NCI-H1436 treated with DMSO at 0.1 percent for 48 hours (cell line): ENCODE results near the gene FKBP2.

Experiments
- DNase-seq: peaks from one replicate; lab custom pipeline; 2025; lab: John Stamatoyannopoulos, UW

Gene FKBP2

DNA sequence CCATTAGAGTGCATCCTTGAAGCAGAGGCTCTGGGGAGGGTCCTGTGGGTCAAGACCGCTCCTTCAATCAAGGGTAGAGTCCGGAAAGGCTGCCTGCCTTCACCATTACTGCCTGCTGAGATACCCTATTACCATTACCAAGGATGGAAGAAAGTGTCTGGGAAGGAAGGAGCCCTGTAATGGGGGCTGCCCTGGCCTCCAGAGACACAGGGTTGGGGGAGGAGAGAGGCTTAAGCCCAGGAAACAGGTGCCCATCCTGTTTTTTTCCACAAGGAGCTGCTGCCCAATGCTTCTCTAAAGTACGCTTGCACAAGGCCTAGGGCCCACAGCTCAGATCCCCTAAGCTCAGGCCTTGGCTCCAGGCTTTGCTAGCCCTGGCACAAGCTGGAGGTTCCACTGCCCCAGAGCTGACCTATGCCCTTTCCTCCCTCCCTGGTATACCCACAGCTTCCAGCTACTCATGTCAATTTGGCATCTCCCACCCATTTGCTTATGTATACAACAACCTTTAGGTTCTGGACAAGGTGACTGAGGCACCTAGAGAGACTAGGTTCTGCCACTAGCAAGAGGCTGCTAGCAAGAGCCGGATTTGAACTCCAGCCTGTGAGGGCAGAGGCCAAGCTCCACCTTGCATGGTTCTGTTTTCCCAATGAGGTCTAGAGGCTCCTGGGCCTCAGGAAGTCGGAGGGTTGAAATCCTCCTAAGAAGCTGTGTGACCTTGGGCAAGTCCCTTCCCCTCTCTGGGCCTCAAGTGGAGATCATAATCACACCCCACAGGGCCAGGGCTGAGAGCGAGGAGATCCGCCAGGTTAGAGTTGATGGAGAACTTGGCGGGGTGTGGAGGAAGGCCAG, 8.9 kb downstream of the FKBP2 start:
- DNase-seq = no peak

DNA sequence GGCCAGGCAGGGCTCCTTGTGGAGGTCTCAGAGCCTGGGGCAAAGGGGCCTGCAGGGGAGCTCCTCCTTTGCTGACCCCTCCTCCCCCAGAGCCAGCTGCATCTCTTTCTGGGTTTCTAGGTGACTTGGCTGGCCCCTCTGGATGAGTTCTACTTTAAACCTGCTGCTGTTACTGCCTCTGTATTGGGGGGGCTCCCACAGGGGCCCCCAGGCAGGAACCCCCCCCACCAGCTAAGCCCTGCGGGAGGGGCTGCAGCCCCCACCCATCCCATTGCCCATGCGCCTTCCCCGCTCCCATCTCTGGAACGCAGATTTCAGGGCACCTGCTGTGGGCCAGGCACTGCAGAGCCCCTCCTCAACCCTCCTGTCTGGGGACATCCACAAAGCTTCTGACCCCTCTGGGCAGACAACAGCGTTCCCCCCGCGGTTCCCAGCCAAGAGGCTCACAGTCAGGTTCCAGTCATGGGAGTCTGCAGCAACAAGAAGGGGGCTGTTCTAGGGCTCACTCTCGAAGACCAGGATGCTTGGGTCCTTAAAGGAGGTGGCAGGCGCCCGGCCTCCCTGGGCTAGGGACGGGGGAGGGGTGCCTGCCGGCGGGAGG, 9.6 kb downstream of the FKBP2 start:
- no peak for DNase-seq

DNA sequence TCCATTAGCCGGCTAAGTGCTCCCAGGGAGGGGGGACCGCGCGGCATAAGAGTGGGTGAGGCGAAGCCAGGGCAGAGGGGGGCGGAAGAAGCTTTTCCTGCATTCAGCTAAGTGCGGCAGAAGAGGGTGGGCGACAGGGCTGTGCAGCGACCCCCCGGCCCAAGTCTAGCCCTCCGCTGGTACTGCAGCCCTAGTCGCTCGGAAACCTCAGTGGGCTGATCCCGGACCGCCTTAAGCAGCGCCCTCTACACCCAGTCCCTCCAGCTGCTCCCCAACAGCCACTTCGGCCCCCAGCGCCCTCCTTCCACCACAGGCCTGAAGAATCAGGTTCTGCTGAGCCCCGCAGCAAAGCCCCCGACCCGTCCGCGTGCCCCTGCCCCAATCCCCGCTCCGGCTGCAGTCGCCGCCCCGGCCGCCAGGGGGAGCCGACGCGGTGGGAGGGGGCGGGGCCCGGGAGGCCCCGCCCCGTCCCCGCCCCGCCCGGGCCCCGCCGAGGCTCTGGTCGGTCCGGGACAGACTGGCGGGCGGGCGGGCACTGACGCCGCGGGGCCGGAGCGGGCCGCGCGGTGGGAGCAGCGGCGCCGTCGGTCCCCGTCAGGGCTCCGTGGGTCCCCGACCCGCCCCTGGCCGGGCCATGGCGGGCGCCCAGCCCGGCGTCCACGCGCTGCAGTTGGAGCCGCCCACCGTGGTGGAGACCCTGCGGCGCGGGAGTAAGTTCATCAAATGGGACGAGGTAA, 10.3 kb downstream of the FKBP2 start, which contains the start of gene PLCB3:
PLCB3 (plus strand) TSS at position 515 of the 737 bp plus-strand sequence; CDS start at position 635, 120 bp downstream.
- DNase-seq = no peak

DNA sequence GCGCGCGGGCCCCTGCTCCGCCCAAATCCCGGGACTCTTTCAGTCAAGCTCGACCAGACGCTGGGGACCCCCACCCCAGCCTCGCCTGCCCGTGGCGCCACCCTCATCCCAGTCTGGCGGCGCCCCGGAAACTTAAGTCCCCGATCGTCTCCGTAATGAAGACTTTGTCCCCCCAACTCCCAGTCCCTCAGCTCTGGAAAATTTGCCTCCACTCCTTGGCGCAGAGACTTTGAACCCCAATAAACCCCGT, 10.8 kb downstream of the FKBP2 start:
- no peak for DNase-seq

DNA sequence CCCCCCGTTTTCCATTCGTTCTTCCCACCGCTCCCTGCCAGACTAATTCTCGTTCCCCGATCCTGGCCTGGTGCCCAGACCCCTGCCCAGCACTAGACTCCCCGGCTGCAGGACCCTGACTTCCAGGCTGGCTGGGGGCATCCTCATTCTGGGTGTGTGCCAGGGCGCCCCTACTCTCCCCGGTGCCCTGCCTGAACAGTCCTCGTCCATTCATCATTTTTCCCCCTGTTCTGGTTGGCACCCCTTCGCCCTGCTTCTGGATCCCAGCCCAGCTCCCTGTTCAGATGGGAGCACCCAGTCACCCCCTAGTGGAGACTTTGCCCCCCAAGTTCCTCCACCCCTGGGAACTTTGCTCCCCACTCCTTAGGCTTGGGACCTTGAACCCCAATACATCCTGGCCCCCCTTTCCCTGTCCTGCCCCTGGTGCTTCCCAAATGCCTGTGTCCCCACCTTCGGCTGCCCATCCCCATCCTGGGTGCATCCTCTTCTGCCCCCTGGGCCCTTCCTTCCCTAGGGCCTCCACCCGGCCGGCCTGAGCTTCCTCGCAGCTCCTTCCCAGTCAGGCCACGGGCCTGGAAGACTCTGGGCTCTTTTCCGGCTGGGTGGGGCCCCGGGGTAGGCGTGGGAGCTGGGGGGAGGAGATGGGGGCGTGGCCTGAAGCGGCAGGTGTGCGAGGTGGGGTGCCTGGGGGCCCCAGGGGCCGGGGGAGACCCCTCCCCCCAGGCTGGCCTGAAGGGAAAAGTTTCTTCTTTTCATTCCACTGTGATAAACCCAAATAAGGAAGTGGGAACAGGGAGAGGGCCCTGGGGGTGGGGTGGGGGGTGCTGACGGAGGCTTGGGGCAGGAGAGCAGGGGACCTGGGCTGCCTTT, 11.3 kb downstream of the FKBP2 start:
- no peak for DNase-seq

DNA sequence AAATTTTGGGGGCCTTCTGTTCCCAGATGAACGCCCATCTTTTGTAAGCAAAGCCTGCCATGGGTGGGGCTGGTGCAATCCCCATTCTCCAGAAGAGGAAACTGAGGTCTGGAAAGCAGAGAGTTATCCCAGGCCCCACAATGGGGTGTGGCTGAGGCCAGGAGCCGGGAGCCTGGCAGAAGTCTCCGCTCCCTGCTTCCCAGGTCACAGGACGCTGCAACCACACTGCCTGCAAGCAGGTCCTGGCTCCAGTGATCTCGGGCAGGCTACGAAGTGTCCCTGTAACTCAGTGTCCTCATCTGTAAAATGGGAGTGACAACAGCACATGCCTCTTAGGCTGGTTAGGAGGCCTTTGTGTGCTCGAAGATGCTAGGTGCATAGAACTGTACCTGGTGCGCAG, 12.1 kb downstream of the FKBP2 start:
- no peak for DNase-seq

DNA sequence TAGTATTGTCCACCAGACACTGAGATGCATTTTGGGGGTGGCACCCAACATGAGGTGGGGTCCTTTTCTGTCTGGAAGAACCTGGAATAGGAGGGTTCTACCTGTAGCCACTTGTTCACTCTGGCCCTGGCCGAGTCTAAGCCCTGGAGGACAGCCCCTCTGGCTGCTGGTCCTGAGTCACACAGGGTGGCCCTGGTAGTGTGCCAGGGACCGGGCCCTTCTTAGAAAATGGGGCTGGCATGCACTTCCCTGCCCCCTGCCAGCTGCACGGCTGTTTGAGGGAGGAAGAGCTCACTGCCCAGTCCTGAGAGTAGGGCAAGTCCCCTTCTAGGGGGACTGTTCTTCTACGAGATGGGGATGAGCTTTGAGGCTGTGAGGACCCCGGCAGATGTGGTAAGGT, 12.6 kb downstream of the FKBP2 start:
- DNase-seq = no peak

DNA sequence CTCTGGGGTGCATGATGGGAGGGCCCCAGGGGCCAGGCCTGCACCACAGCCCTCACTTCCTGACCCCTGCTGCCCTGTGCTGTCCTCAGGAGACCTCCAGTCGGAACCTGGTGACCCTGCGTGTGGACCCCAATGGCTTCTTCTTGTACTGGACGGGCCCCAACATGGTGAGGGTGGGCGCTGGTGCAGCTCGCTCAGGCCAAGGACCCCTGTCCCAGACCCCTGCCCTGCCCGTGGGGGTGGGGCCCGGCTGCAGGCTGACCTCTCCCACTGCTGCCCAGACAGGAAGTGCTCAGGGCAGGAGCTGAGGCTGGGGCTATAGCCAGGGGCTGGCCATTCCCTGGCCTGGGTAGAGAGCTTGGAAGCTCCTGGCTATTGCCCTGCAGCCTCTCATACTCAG, 13.4 kb downstream of the FKBP2 start:
- DNase-seq = no peak

DNA sequence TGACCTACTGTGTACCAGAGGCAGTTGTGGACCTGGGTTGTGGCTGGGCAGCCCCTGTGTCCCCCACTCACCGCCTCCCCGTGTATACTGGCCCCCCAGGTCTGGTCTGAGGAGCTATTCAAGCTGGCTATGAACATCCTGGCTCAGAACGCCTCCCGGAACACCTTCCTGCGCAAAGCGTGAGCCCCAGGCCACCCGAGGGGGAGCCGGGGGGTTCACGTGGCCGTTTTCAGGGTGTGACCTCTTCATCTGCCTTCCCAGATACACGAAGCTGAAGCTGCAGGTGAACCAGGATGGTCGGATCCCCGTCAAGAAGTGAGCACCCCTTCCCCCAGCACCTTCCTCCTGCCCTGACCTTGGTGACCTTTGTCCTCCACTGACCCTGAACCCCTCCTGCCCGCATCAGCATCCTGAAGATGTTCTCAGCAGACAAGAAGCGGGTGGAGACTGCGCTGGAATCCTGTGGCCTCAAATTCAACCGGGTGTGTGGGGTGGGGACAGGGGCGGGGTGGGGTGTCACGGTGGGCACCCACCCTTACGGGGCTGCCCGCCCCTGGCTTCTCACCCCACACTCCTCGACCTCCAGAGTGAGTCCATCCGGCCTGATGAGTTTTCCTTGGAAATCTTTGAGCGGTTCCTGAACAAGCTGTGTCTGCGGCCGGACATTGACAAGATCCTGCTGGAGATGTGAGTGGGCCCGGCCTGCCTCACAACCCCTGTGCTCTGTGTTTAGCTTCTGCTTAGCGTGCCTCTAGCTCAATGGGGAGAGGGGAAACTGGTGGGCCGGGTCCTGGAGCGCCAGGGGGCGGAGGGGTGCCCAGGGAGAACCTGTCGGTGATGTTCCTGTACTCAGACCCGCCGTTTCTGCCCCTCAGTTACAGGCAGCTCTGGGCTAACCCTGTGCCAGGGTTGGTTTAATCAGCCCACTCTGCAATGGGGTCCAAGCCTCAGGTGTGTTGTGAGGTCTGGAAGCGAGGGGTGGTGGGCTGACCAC, 14.5 kb downstream of the FKBP2 start:
- no peak for DNase-seq

DNA sequence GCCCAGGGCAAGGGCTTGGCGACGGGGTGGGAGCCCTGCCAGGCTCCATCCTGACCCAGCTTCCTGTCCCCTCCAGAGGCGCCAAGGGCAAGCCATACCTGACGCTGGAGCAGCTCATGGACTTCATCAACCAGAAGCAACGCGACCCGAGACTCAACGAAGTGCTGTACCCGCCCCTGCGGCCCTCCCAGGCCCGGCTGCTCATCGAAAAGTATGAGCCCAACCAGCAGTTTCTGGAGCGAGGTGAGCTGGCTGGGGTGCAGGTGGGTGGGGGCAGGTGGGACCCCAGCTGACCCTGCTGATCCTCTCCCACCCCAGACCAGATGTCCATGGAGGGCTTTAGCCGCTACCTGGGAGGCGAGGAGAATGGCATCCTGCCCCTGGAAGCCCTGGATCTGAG, 15.4 kb downstream of the FKBP2 start:
- no peak for DNase-seq

DNA sequence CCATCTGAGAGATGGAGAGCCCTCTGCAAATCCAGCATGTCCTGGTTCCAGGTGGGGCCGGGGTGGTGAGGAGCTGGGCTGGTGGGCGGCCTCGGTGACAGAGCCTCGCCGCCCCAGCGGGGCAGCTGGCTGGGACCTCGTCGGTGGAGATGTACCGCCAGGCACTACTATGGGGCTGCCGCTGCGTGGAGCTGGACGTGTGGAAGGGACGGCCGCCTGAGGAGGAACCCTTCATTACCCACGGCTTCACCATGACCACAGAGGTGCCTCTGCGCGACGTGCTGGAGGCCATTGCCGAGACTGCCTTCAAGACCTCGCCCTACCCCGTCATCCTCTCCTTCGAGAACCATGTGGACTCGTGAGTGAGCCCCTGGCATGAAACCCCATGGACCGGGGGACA, 17.5 kb downstream of the FKBP2 start:
- DNase-seq = no peak

DNA sequence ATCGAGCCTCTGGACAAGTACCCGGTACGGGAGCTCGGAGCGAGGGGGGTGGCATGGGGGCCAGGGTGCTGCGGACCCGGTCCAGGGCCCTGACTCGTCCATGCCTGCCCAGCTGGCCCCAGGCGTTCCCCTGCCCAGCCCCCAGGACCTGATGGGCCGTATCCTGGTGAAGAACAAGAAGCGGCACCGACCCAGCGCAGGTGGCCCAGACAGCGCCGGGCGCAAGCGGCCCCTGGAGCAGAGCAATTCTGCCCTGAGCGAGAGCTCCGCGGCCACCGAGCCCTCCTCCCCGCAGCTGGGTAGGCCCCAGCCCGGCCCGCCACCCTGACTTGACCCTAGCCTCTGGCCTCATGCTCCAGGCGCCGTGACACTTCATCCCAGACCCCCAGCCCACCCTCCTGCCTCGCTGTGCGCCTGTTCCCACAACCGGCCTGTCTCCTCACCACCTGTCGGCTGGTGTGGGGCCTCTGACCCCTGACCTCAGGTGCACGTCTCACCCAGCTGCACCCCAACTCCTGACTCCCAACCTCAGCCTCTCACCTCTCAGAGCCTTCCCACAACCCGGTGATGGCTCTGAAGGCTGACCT, 18.1 kb downstream of the FKBP2 start:
- DNase-seq = no peak

DNA sequence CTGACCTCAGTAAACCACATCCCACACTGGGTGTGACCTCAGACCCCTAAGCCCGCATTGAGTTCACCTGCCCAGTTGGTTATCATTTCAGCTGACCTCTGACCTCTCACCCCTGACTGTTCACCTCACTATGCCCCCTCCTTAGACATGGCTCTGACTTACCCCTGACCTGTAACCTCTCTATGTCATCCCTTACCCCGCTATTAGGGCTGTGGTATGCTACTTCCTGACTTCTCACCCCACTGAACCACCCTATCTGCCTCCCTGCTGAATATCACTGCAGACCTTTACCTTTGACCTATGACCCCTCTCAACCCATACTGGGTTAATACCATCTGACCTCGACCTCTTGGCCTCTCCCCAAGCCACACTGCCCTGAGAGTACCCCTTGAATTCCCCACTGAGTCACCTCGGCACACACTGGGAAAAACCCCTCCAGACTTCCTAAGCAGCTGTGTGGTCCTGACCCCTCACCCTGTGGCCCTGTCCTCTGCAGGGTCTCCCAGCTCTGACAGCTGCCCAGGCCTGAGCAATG, 18.7 kb downstream of the FKBP2 start:
- no peak for DNase-seq

DNA sequence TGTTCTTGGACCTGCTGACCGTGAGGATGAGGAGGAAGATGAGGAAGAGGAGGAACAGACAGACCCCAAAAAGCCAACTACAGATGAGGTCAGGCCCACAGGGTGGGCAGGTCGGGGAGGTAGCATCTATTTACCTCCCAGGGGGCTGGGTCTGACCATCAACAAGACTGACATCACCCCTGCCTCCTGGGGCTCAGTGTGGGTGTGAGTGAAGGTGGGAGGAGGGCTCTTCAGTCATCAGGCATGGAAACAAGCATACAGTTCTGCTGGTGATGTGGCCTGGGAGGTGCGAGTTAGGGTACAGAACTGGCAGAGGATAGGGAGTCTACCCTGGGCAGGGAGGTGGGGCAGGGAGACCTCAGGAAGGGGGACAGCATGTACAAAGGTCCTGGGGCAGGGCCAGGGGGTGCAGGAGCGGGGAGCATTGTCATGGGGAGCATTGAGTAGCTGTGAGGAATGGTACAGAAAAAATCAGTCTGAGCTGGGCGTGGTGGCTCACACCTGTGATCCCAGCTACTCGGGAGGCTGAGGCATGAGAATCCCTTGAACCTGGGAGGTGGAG, 19.3 kb downstream of the FKBP2 start:
- no peak for DNase-seq

DNA sequence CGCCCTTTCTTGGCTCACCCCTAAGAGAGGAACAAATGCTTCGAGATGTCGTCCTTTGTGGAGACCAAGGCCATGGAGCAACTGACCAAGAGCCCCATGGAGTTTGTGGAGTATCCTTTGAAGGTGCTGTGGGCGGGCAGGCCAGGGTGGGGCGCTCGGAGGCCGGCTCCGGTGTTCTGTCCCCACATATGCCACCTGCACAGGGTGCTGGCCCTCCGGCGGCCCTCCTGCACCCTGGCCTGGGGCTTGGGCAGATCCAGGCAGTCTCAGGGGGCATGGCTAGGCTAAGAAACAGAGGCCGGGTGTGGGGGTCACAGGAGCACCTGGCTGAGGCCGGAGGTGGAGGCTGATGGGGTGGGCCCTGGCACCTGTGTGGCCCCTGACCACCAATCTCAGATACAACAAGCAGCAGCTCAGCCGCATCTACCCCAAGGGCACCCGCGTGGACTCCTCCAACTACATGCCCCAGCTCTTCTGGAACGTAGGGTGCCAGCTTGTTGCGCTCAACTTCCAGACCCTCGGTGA, 20.7 kb downstream of the FKBP2 start:
- no peak for DNase-seq

DNA sequence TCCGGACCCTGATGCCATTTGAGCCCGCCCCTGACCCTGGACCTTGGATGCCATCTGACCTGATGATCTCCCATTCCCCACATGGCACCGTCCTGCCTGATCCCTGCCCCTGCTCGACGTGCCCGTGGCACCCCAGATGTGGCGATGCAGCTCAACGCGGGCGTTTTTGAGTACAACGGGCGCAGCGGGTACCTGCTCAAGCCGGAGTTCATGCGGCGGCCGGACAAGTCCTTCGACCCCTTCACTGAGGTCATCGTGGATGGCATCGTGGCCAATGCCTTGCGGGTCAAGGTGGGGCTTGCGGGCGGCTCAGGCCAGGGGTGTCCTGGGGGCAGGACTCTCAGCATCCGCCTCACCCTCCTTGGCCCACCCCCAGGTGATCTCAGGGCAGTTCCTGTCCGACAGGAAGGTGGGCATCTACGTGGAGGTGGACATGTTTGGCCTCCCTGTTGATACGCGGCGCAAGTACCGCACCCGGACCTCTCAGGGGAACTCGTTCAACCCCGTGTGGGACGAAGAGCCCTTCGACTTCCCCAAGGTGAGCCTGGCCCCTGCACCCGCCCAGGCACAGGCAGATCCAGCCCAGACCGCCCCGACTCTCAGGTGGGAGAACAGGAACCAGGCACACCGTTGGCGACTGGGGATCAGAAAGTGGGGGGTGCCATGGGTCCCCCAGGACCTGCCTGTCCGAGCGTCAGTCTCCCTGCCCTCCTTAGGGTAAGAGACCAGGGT, 21.5 kb downstream of the FKBP2 start:
- DNase-seq = no peak

DNA sequence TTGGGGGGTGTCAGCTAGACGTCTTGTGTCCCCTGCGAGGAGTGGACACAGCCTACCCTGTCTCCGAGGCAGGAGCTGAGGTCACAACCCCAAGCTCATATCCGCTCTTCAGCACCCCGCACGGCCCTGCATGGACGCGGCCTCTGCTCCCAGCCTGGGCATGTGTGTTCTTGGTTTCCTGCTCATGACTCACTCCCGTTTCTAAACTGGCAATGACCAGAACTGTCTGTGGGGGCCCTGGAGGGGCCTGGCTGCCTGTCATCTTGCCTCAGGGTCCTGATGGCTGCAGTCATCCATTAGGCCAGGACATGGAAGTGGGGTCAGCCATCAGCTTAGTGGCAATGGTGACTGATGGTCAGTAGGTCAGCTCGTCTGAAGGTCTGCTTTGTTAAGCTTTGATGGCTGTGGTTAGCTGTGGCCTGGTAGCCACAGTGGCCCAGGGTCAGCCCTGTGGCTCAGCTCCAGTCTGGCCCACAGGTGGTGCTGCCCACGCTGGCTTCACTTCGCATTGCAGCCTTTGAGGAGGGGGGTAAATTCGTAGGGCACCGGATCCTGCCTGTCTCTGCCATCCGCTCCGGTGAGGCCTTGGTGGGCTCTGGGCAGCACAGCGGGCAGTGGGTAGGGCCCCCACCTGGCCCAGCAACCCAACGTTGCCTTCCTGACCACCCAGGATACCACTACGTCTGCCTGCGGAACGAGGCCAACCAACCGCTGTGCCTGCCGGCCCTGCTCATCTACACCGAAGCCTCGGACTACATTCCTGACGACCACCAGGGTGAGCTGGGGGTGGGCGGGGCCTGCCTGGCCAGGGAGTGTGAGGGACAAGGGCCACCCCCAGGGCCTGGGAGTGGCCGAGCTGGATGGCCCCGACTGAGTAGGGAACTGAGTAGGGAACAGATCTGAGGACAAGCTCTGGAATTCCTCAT, 22.4 kb downstream of the FKBP2 start:
- no peak for DNase-seq

DNA sequence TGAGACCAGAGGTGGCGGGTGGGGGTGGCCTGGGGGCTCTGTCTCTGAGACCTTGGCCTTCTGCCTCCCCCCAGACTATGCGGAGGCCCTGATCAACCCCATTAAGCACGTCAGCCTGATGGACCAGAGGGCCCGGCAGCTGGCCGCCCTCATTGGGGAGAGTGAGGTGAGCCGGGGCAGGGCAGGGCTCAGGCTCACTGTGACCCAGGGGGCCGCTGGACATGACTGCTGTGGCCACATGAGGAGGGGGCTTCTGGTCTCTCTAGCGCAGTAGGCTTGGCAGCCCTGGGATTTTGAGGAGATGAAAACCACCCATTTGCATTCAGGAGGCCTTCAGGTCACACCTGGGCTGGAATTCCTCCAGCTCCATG, 23.0 kb downstream of the FKBP2 start:
- DNase-seq = no peak
